ENCODE data around the gene ACVR2B.

ACVR2B gene

GRCh38 chr3:38459499-38460048 is 5.9 kb downstream of the ACVR2B start:
- Histone ChIP-seq H3K4me3 (ENCODE audit: low read length) (no peak overlapping the region), H3K27me3 (ENCODE audit: control insufficient read depth, insufficient read depth, low read length) (no peaks in the 10 kb centered on the region), H3K27ac (ENCODE audit: low read length) (no peak overlapping the region), H3K36me3 (ENCODE audit: control insufficient read depth, insufficient read depth, low read length) (no peaks in the 10 kb centered on the region; the same call in 1 of the 2 replicates), H3K9me3 (ENCODE audit: control insufficient read depth, insufficient read depth, low read length) (no peaks in the 10 kb centered on the region), H3K4me1 (ENCODE audit: control insufficient read depth, insufficient read depth, low read length) (peaks cover 10% of the 10 kb centered on the region)
- DNase-seq (ENCODE audit: low read depth, low spot score), result no peak
- no CpG with 5 or more reads among the region's 10 CpGs for WGBS (ENCODE audit: insufficient coverage, insufficient read length)

DNA sequence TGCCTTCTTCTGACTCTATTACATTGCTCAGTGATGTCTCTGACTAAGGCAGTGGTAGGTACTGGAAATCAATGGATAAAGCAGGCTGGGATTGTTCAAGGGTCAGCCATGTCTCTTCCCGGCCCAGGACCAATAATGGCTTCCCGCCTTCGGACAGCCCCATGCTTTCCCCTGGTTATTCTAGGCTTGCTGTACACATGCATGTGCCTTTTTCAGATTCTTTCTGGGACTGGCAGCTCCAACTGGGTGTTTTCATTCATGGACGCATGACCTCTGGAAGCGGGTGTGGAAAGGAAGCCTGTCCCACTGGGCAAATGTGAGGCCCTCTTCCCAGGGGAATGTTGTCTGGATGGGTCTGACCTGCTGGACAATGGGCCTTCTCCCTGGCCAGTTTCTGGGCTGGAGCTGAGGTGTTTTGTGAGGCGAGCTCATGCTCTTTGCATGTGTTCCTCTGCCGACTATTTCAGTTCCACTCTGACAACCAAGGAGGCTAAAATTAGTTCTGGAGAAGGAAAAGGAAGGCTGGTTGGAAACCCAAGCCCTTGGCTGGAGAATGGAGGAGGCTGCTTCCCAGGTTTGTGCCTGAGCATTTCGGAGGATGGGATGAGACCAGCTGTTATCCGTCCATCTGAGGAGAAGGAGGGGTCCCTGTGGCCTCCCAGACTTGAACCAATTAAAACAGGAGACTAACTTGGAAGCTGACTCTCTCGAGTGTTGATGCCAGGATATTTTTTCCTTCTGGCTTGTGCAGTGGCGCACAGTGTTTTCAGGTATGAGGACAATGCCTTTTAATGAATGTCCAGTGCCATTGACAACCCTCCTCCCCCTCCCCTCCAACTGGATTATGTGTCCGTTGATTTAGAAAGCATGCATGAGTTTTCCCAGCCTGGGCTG is 6.9 kb downstream of the ACVR2B start:
- WGBS (ENCODE audit: insufficient coverage, insufficient read length), result no CpG with 5 or more reads among the region's 12 CpGs
- Histone ChIP-seq H3K4me1 (ENCODE audit: control insufficient read depth, insufficient read depth, low read length) (peaks cover 10% of the 10 kb centered on the region), H3K9me3 (ENCODE audit: control insufficient read depth, insufficient read depth, low read length) (no peaks in the 10 kb centered on the region), H3K4me3 (ENCODE audit: low read length) (no peak overlapping the region), H3K27ac (ENCODE audit: low read length) (no peak overlapping the region), H3K36me3 (ENCODE audit: control insufficient read depth, insufficient read depth, low read length) (no peaks in the 10 kb centered on the region; the same call in 1 of the 2 replicates), H3K27me3 (ENCODE audit: control insufficient read depth, insufficient read depth, low read length) (no peaks in the 10 kb centered on the region)
- DNase-seq (ENCODE audit: low read depth, low spot score), result no peak

GRCh38 chr3:38465588-38466154 is 12.0 kb downstream of the ACVR2B start:
- Histone ChIP-seq H3K36me3 (ENCODE audit: control insufficient read depth, insufficient read depth, low read length) (no peaks in the 10 kb centered on the region; the same call in 1 of the 2 replicates), H3K27ac (ENCODE audit: low read length) (no peak overlapping the region), H3K4me1 (ENCODE audit: control insufficient read depth, insufficient read depth, low read length) (no peaks in the 10 kb centered on the region), H3K9me3 (ENCODE audit: control insufficient read depth, insufficient read depth, low read length) (no peaks in the 10 kb centered on the region), H3K4me3 (ENCODE audit: low read length) (no peak overlapping the region), H3K27me3 (ENCODE audit: control insufficient read depth, insufficient read depth, low read length) (no peaks in the 10 kb centered on the region)
- no peak for DNase-seq (ENCODE audit: low read depth, low spot score)
- WGBS (ENCODE audit: insufficient coverage, insufficient read length), result no CpG with 5 or more reads among the region's 1 CpG

DNA sequence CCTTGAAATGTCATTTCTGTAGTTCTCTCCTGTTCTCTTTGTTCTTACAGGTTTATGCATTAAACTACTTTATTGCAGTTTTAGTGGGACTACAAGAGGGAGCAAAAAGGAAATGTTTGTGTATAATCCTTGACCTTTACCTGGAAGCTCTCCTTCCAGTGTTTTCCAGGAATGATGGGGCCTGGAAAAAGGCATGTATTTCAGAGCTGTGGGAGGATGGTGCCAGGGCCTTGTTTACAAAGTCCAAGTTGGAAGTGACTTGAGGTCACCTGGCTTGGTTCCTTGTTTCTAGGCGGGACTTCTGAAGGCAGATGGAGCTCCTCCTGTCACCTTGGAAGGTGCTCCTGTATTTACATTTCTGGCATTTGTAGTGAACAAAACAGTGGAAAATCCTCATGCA is 15.1 kb downstream of the ACVR2B start:
- no peak overlapping the region for H3K4me3 ChIP-seq (ENCODE audit: low read length)
- no peak overlapping the region for H3K27ac ChIP-seq (ENCODE audit: low read length)
- DNase-seq (ENCODE audit: low read depth, low spot score), result no peak
- no CpG with 5 or more reads among the region's 1 CpG for WGBS (ENCODE audit: insufficient coverage, insufficient read length)
- H3K27me3 ChIP-seq (ENCODE audit: control insufficient read depth, insufficient read depth, low read length), result no peaks in the 10 kb centered on the region
- no peaks in the 10 kb centered on the region for H3K36me3 ChIP-seq (ENCODE audit: control insufficient read depth, insufficient read depth, low read length)
- H3K4me1 ChIP-seq (ENCODE audit: control insufficient read depth, insufficient read depth, low read length), result no peaks in the 10 kb centered on the region
- H3K9me3 ChIP-seq (ENCODE audit: control insufficient read depth, insufficient read depth, low read length), result no peaks in the 10 kb centered on the region

DNA sequence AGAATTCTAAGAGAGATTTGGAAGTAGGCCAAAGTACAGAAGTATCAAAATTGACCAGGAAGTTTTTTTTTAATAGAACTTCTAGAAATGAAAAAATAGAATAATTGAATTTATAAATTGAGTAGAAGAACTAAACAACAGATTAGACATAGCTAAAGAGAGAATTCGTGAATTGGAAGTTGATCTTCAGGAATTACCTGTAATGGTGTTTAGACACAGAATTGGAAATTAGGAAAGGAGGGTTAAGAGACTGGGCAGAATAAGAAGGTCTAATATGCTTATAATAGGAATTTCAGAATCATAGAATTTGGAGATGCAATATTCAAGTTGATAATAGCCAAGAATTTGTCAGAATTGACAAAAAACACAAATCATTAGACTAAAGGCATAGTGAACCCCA is 16.2 kb downstream of the ACVR2B start:
- no peak for DNase-seq (ENCODE audit: low read depth, low spot score)
- Histone ChIP-seq H3K36me3 (ENCODE audit: control insufficient read depth, insufficient read depth, low read length) (no peaks in the 10 kb centered on the region), H3K27ac (ENCODE audit: low read length) (no peak overlapping the region), H3K4me1 (ENCODE audit: control insufficient read depth, insufficient read depth, low read length) (no peaks in the 10 kb centered on the region), H3K27me3 (ENCODE audit: control insufficient read depth, insufficient read depth, low read length) (no peaks in the 10 kb centered on the region), H3K9me3 (ENCODE audit: control insufficient read depth, insufficient read depth, low read length) (no peaks in the 10 kb centered on the region), H3K4me3 (ENCODE audit: low read length) (no peak overlapping the region)
- 100% methylated on average over 1 of the region's 1 CpG for WGBS (ENCODE audit: insufficient coverage, insufficient read length)

- Histone ChIP-seq H3K4me1 (ENCODE audit: control insufficient read depth, insufficient read depth, low read length) (no peaks in the 10 kb centered on the region), H3K27me3 (ENCODE audit: control insufficient read depth, insufficient read depth, low read length) (no peaks in the 10 kb centered on the region), H3K36me3 (ENCODE audit: control insufficient read depth, insufficient read depth, low read length) (no peaks in the 10 kb centered on the region), H3K4me3 (ENCODE audit: low read length) (no peak overlapping the region), H3K27ac (ENCODE audit: low read length) (no peak overlapping the region), H3K9me3 (ENCODE audit: control insufficient read depth, insufficient read depth, low read length) (no peaks in the 10 kb centered on the region)
- DNase-seq (ENCODE audit: low read depth, low spot score), result no peak
- no CpG with 5 or more reads among the region's 3 CpGs for WGBS (ENCODE audit: insufficient coverage, insufficient read length)
Observed at GRCh38 chr3:38471260-38471857, 17.7 kb downstream of the ACVR2B start.

DNA sequence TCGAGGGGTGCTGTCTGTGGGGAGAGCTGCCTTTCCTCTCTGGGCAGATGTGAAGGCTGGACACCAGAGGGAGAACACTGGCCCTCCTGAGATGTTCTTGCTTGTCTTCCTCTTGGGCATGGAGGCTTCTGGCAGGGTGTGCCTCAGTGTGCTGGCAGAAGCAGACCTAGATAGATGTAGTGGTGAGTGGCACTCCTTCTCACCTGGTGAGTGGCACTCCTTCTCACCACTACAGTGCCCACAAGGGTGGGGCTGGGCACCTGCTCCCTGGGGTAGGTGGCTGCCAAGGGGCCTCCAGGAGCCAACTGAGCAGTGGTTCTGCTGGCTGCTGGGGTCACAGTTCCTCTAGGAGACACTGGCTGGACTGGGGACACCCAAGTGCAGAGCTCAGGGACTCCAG is 18.7 kb downstream of the ACVR2B start:
- Histone ChIP-seq H3K27me3 (ENCODE audit: control insufficient read depth, insufficient read depth, low read length) (no peaks in the 10 kb centered on the region), H3K36me3 (ENCODE audit: control insufficient read depth, insufficient read depth, low read length) (no peaks in the 10 kb centered on the region), H3K9me3 (ENCODE audit: control insufficient read depth, insufficient read depth, low read length) (no peaks in the 10 kb centered on the region), H3K4me1 (ENCODE audit: control insufficient read depth, insufficient read depth, low read length) (no peaks in the 10 kb centered on the region), H3K27ac (ENCODE audit: low read length) (no peak overlapping the region), H3K4me3 (ENCODE audit: low read length) (no peak overlapping the region)
- no CpG with 5 or more reads among the region's 1 CpG for WGBS (ENCODE audit: insufficient coverage, insufficient read length)
- DNase-seq (ENCODE audit: low read depth, low spot score), result no peak

DNA sequence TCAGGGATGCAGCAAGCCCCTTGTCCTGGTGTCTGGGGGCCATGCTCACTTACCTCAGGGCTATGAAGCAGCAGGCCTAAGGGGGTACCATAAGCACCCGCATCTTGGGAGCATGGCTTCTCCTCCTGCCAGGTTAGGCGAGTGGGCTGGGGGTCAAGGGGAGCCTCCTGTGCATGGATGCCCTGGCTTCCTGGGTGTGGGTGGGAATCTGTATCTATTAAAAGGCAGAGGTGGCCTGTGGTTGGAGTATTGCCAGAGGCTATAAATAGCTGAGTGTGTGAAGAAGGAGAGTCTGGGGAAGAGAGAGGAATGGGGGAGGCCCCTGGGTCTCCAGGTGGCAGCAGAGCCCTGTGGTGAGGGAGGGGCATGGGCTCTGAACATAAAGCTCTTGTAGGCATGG is 19.5 kb downstream of the ACVR2B start:
- no CpG with 5 or more reads among the region's 2 CpGs for WGBS (ENCODE audit: insufficient coverage, insufficient read length)
- Histone ChIP-seq H3K4me1 (ENCODE audit: control insufficient read depth, insufficient read depth, low read length) (no peaks in the 10 kb centered on the region), H3K9me3 (ENCODE audit: control insufficient read depth, insufficient read depth, low read length) (no peaks in the 10 kb centered on the region), H3K36me3 (ENCODE audit: control insufficient read depth, insufficient read depth, low read length) (no peaks in the 10 kb centered on the region), H3K27me3 (ENCODE audit: control insufficient read depth, insufficient read depth, low read length) (no peaks in the 10 kb centered on the region), H3K27ac (ENCODE audit: low read length) (no peak overlapping the region), H3K4me3 (ENCODE audit: low read length) (no peak overlapping the region)
- no peak for DNase-seq (ENCODE audit: low read depth, low spot score)

DNA sequence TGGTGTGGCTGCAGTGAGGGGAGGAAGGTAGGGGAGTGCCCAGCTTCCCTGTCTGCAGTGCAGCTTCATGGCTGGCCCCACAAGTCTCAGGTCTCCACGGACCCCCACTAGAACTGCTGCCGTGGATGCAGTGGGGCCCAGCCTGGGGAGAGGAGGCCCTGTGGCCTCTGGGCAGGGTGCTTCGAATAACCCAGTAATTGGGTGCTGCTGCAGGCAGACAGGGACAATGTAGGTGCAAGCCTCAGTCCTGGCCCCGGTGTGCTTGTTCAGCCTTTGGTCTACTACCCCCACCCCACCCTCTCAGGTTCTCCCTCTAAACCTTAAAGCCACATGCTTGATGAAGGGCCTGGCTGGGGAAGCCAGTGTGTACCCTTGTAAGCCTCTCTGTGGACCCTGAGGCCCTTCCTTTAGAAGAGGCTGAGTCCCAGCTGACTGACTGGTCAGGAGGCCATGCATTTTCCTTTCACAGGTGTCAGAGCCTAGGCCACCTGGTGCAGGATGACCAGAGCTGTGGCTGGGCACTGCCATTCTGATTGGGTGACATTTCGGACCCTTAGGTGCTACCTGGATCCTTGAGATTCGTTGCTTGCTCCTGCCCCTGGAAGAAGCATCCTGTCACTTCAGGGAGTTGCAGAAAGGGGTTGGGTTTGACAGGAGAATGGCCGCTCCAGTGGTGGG is 21.4 kb downstream of the ACVR2B start:
- WGBS (ENCODE audit: insufficient coverage, insufficient read length), result no CpG with 5 or more reads among the region's 7 CpGs
- no peak overlapping the region for H3K27ac ChIP-seq (ENCODE audit: low read length)
- H3K27me3 ChIP-seq (ENCODE audit: control insufficient read depth, insufficient read depth, low read length), result no peaks in the 10 kb centered on the region
- peaks cover 7% of the 10 kb centered on the region; the same call in 1 of the 2 replicates for H3K36me3 ChIP-seq (ENCODE audit: control insufficient read depth, insufficient read depth, low read length)
- H3K9me3 ChIP-seq (ENCODE audit: control insufficient read depth, insufficient read depth, low read length), result no peaks in the 10 kb centered on the region
- no peak overlapping the region for H3K4me3 ChIP-seq (ENCODE audit: low read length)
- no peak for DNase-seq (ENCODE audit: low read depth, low spot score)
- H3K4me1 ChIP-seq (ENCODE audit: control insufficient read depth, insufficient read depth, low read length), result no peaks in the 10 kb centered on the region

GRCh38 chr3:38475716-38476115 is 22.0 kb downstream of the ACVR2B start:
- Histone ChIP-seq H3K4me1 (ENCODE audit: control insufficient read depth, insufficient read depth, low read length) (no peaks in the 10 kb centered on the region), H3K9me3 (ENCODE audit: control insufficient read depth, insufficient read depth, low read length) (no peaks in the 10 kb centered on the region), H3K27me3 (ENCODE audit: control insufficient read depth, insufficient read depth, low read length) (no peaks in the 10 kb centered on the region), H3K4me3 (ENCODE audit: low read length) (no peak overlapping the region), H3K36me3 (ENCODE audit: control insufficient read depth, insufficient read depth, low read length) (peaks cover 12% of the 10 kb centered on the region), H3K27ac (ENCODE audit: low read length) (no peak overlapping the region)
- no CpG with 5 or more reads among the region's 6 CpGs for WGBS (ENCODE audit: insufficient coverage, insufficient read length)
- DNase-seq (ENCODE audit: low read depth, low spot score), result no peak

Measured in iPS DF 6.9 (cell line).